Stimulated activated CD4-positive, alpha-beta T cell treated with anti-CD3 and anti-CD28 coated beads, Interleukin-1b, Interleukin-23, amount 100 ng/mL, for 1 hour (primary cell): ENCODE measurements around the gene ABCE1.
"Not testable (repeated sequence)": the region's sequence is repeated elsewhere in the genome, so short reads cannot be mapped to it uniquely, and the experiment has no call there.

Experiments used
- DNase-seq, 2 donors: peaks; one replicate each; pipeline ENCODE4 v3.0.0-alpha.2; 2020; ENCODE audit warnings: low read depth in 2 of 2

The ABCE1 gene

DNA sequence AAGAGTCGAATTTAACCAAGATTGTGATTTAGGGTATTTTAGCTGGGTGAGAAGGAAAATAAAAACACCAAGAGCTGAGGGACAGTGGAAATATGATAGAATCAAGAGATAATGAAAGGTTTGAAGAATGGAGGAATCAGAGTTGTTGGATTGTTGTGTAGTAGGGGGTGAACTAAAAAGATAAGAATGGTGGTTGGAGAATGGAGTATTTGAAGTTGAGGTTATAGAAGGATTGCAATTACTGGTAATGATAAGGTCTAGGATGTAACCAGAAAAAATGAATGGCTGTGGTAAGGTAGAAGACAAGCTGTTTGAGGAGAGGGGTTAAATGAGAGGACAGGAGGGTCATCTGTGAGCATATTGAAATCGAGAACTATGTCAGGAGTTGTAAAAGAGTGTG is 4.5 kb downstream of the ABCE1 start:
- DNase-seq = no peak

- no peak for DNase-seq
These were observed 5.4 kb downstream of the ABCE1 start for GRCh38 chr4:145103496-145103895.

GRCh38 chr4:145107126-145107525 is 9.0 kb downstream of the ABCE1 start:
- DNase-seq = no peak

- no peak for DNase-seq
These were observed 10.0 kb downstream of the ABCE1 start for GRCh38 chr4:145108128-145108527.

- no peak for DNase-seq
These were observed 27.3 kb downstream of the ABCE1 start for GRCh38 chr4:145125396-145125795.

DNA sequence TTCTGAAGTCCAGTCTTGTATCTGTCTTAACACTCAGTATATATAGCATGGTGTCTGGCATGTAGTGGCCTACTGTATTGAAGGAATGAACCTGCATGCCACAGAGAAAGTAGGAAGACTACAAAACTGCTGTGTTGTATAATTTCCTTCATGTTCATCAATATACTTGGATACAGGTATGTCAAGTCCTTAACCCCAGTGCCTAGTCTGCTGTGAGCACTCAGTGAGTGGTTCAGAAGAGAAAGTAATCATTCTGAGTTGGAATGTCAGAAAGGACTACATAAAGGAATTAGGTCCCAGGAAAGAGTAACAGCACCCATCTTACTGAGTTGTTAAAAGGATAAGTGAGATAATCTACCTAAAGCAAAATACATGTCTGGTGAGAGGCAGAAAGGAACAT is 32.0 kb downstream of the ABCE1 start:
- DNase-seq = no peak

GRCh38 chr4:145130788-145131399 is 32.8 kb downstream of the ABCE1 start:
- DNase-seq = no peak

DNA sequence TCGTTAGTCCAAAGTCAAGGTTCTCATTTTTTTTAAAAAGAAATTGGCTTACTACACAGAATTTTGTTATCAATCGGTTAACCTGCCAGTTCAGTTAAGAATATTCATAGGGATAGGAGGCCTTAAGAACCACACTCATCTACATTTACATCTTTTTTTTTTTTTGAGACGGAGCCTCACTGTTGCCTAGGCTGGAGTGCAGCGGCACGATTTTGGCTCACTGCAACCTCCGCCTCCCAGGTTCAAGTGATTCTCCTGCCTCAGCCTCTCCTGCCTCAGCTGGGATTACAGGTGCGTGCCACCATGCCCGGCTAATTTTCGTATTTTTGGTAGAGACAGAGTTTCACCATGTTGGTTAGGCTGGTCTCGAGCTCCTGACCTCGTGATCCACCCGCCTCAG is 33.7 kb downstream of the ABCE1 start:
- no peak for DNase-seq

GRCh38 chr4:145132511-145133098 is 34.5 kb downstream of the ABCE1 start:
- DNase-seq = no peak

DNA sequence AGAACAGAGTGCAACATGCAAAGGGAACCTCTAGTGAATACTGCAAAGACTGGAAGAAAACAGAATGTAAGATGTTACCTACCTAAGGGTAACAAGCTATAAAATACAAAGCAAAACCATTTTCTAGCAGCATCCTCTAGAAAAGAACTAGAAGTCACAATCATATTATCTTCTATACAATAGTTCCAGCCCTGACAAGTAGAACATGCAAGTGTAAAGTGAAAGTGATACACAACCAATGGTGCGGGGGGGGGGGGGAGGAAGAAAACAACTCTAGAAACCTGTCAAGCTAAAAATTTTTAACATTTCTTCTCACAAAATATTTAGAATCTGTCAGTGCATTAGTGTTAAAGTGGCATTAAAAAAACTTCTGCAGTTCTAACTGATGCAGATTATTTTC is 38.1 kb downstream of the ABCE1 start:
- not testable (repeated sequence) for DNase-seq

DNA sequence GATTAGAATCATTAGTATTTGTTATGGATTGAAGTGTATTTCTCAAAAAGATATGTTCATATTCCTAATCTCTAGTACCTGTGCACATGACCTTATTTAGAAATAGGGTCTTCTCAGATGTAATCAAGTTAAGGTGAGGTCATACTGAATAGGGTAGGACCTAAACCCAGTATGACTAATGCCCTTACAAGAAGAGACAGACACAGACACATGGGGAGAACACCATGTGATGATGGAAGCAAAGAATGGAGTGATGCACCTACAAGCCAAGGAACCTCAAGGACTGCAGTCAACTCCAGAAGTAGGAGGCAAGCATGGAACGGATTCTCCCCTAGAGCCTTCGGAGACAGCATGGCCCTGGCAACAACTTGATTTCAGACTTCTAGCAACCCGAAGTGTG is 50.9 kb downstream of the ABCE1 start:
- no peak for DNase-seq

GRCh38 chr4:145153181-145153903 is 55.2 kb downstream of the ABCE1 start:
- no peak for DNase-seq

- DNase-seq = no peak
These were observed 55.8 kb downstream of the ABCE1 start for GRCh38 chr4:145153904-145154298.

GRCh38 chr4:145154573-145154972 is 56.5 kb downstream of the ABCE1 start:
- no peak for DNase-seq

DNA sequence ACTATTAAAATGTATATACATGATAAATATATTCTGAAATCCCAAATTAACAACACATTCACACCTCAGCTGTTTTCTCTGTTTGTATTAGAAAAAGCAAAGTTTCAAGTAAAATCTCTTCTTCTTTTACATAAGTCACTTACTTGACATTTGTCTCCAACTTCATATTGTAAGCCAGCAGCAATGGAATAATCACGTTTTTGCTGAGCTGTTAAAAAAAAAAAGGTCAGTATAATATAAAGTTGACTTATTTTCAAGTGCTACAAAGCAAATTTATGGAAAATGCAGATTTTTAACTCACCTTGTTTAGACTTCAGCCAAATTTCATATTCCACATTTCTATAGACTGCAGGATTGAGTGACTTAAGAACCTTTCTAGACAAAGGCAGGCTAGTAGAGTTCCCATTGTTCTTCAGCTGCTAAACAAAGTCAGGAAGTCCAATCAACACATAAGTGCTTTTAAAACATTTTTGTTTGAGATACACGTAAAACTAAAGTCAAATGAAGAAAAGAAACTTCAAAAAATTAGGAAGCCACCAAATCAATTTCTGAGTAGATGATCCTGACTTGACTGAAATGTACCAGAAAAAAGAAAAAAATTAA is 57.3 kb downstream of the ABCE1 start:
- no peak for DNase-seq

DNA sequence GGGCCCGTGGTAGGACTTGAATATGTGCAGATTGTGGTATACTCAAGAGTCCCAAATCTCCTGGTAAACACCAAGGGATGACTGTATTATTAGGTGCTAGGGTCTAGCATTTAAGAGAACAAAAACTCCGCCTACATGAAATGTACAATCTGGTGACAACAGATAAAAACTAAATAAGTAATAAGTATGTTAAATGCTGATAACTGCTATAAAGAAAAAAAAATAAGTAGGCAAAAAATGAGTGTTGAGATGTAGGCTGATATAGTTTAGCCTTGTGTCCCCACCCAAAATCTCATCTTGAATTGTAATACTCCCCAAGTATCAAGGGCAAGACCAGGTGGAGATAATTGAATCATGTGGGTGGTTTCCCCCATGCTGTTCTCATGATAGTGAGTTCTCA is 58.9 kb downstream of the ABCE1 start:
- no peak for DNase-seq

DNA sequence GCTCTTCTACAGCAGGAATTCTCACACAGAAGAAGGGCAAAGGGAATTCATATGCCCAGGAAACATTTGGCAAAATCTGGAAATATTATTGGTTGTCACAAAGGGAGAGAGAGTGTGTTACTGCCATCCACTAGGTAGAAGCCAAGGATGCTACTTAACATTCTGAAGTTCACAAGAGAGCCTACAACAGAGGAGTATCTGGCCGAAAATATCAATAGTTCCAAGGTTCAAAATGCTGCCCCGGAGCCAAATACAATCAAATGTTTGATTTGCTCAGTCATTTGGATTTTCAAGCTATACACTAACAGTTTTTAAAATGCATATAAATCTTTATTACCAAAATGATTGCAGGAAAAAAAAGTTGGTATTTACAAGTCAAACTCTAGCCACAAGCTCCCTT is 63.4 kb downstream of the ABCE1 start:
- no peak for DNase-seq

- no peak for DNase-seq
These were observed 69.8 kb downstream of the ABCE1 start for GRCh38 chr4:145167887-145168286.

GRCh38 chr4:145168581-145169187 is 70.6 kb downstream of the ABCE1 start:
- no peak for DNase-seq

GRCh38 chr4:145170223-145170622 is 72.1 kb downstream of the ABCE1 start:
- DNase-seq = no peak

DNA sequence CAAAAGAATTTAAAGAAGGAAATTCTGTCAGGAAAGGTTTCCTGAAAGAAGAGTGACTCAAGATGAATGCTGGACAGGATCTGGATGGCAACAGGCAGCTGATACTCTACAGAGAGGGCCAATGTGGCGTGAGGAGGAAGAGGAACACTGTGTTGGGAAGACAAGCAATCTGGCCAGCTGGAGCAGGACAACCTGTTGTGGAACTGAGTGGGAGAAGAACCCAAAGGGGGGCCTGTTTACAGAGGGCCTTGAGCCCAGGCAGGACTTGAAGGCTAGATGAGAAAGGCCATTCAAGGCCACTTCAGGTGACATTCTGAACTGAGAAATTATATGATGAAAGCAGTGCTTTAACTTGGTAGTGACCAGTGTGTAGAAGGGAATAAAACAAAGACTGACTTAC is 73.8 kb downstream of the ABCE1 start:
- no peak for DNase-seq

DNA sequence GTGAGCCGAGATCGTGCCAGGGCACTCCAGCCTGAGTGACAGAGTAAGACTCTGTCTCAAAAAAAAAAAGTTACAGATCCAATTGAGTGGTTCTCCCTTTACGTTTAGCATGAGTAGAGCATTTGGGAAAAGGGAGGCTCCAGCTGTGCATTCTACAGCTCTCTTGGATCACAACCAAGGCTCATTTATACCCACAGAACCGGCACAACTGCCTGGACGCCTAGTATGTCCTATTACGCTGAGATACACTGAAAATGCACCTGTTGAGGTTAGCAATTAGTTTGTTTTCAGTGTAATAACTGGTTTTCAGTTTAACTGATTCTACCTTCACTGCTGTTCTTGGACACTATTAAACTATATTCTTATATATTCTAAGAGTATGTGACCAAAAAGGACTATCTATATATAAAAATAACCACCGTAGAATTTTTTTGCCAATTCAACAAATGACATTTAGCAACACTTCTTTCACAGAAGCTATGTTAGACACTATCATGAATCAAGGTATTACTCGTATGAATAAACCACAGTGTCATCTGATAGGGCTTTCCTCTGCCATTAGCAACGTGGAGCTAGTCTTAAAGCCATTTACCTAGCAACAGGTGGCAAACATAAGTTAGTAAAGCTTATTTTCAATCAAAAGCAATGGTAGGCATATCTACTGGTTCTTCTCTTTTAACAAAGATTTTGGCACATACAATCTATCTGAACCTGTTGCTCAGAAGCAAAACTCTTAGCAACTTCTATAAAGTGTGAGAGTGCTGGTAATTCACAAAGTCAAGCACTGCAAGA is 78.7 kb downstream of the ABCE1 start:
- no peak for DNase-seq
